ENCODE measurements around the gene ABLIM2.

DNA sequence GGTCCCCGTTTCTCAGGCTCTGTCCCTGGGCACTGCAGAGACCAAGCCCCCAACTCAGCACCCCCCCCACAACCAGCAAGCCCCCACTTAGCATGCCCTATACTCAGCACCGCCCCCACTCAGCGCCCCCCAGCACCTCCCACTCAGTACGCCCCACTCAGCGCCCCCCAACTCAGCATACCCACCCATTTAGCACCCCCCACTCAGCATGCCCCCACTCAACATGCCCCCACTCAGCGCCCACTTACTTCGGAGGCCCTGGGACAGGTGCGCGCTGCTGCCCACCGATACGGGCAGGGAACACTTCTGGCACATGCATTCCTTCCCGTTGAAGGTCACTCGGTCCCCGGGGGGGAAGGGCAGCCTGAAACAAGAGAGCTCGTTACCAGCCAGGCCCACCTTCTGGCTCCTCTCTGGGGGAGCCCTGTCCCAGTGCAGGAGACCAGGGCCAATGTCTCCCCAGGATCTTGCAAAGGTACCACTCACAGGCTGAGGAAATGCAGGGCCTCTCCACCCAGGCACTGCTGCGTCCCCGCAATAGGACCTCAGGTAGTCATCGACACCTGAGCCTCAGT lies 70.6 kb downstream of the ABLIM2 start:
- TF ChIP-seq, protein P1, sequence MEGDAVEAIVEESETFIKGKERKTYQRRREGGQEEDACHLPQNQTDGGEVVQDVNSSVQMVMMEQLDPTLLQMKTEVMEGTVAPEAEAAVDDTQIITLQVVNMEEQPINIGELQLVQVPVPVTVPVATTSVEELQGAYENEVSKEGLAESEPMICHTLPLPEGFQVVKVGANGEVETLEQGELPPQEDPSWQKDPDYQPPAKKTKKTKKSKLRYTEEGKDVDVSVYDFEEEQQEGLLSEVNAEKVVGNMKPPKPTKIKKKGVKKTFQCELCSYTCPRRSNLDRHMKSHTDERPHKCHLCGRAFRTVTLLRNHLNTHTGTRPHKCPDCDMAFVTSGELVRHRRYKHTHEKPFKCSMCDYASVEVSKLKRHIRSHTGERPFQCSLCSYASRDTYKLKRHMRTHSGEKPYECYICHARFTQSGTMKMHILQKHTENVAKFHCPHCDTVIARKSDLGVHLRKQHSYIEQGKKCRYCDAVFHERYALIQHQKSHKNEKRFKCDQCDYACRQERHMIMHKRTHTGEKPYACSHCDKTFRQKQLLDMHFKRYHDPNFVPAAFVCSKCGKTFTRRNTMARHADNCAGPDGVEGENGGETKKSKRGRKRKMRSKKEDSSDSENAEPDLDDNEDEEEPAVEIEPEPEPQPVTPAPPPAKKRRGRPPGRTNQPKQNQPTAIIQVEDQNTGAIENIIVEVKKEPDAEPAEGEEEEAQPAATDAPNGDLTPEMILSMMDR (conservative IDR thresholded peaks at IDR 0.05; ENCODE audit: low read depth, low read length) = no peak
- TF ChIP-seq EZH2 (IDR thresholded peaks at IDR 0.05; ENCODE audit: borderline replicate concordance, low read depth, low read length, poor library complexity, severe bottlenecking) = no peak
